ENCODE data around the gene FBP1. TPM values are rescaled to one million over a fixed set of nuclear protein-coding genes. Genes with fewer than 3 reads are reported as not detected.

The FBP1 gene
- polyA plus RNA-seq, 4 donors, result 3.8 to 57.4 (median 46.0) TPM

DNA sequence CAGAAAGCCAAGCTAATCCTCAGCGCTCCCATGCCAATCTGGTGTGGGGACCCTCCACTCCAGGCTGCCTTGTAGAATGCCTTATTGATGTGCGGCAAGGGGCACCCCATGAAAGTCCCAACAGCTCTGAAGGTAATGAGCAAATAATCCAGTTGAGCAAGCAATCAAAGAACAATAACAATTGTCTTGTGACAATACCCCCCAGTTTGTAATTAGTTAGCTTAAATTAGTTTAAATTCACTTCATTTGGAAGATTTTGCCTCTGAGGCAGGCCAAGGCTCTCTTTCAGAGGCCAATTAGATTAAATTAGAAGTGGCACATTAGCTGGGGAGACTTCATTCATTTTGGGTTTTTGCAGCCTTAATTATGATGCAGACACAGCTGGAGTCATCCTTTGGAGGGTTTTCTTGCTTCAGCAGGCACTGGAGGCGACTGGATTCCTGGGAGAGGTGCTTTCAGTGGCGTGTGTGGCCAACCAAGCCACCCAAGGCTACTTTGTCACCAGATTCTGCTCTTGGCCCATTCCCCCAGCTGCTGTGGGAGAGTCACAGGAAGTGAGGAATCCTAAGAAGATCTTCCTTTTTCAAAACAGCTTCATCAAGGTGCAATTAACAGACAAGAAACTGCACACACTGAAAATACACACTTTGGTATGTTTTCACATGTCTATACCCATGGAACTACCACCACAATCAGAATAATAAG is 17.9 kb upstream of the FBP1 start:
- no peak for DNase-seq (ENCODE audit: low read depth in 4 of 4, low spot score in 3 of 4)

DNA sequence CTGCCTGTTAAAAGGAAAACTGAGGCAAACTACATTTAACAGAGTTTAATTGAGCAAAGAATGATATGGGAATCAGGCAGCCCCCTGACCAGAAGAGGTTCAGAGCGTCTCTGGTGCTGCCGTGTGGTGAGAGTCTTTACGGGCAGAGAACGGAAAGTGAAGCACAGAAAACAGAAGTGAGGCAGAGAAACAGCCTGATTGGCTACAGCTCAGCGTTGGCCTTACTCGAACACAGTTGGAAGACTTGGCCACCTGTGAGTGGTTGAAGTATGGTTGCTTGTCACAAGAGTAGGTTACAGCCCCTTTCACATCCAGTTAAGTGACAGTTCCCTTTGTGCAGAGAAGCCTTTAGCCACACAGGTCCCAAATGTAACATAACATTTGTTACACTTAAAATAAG is 16.9 kb upstream of the FBP1 start:
- no peak for DNase-seq (ENCODE audit: low read depth in 4 of 4, low spot score in 3 of 4)

DNA sequence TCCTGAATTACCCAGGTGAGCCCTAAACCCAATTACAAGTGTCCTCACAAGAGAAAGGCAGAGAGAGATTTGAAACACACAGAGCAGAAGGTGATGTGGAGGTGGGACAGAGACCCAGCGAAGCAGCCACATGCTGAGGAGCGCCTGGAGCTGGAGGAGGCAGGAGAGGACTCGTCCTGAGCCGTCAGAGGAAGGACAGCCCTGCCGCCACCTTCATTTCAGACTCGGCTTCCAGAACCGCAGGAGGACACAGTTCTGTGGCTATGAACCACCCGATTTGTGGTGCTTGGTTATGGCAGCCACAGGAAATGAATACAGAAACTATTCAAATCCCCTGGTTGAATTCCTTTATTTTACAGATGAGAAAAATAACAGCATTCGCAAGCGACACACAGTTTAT is 16.4 kb upstream of the FBP1 start:
- DNase-seq (ENCODE audit: low read depth in 4 of 4, low spot score in 3 of 4), result no peak

DNA sequence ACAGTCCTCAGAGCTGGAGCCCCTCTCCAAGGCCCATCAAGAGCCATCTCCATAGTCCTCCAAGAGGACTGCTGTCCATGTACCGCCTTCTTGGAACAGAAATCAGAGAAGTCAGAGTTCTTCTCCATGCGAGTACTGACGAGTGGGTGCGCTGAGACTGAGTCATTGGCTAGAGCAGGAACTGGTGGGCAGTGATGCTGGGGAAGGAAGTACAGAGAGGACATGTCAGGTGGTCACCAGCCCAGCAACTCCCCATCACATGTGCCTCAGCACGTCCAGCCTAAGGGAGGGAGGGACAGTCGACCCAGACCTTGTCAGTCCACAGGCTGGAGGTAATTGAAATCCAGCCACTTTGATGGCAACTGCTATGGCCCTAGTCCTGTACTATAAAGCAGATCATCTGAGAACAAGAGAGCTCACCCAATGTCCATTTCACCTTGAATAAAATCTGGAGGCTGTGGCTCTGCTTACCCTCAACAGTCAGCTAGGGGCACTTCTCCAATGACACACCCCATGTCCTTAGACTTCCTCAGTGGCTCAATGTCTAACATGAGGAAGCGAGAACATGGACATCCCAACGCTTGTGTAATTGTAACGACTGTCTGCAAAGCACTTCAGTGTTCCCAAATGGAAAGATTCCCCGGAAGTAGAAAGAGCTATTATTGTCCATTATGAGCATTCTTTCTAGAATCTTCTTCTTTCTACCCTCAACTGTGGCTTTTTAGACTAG is 15.0 kb upstream of the FBP1 start:
- no peak for DNase-seq (ENCODE audit: low read depth in 4 of 4, low spot score in 3 of 4)

GRCh38 chr9:94650949-94651348 is 11.6 kb upstream of the FBP1 start:
- no peak for DNase-seq (ENCODE audit: low read depth in 4 of 4, low spot score in 3 of 4)

DNA sequence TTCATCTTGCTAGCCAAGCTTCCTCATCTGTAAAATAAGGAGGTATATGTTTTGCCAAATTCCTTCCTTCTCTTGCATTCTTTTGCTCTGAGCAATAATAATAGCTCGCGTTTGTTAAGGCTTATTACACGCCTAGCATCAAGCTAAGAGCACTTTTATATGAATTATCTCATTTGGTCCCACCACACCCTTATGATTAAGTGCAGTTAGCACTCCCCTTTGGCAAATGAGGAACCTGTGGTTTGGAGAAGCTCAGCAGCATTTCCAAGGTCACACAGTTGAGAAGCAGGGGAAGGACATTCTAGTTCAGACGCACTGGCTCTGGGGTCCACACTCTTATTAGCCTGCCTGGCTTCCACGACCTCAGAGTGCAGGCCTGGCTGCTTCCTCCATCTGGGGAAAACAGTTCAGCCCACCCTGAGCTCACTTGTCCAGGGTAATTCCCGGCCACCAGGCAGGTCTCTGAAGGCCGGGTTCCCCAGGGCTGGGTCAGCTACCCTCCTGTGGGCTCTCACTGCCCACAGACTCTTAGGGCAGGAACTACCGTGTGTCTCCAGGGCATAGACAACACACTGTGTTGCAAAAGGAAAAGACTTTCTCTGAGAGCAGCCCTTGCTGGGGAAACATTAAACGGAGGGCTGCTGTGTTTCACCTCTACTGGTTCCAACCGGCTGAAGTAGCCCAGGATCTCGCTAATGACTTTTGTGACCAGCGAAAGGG is 9.9 kb upstream of the FBP1 start:
- DNase-seq (ENCODE audit: low read depth in 4 of 4, low spot score in 3 of 4), result no peak

- no peak for DNase-seq (ENCODE audit: low read depth in 4 of 4, low spot score in 3 of 4)
Observed at GRCh38 chr9:94648185-94648584, 8.9 kb upstream of the FBP1 start.

GRCh38 chr9:94645901-94646300 is 6.6 kb upstream of the FBP1 start:
- no peak for DNase-seq (ENCODE audit: low read depth in 4 of 4, low spot score in 3 of 4)

DNA sequence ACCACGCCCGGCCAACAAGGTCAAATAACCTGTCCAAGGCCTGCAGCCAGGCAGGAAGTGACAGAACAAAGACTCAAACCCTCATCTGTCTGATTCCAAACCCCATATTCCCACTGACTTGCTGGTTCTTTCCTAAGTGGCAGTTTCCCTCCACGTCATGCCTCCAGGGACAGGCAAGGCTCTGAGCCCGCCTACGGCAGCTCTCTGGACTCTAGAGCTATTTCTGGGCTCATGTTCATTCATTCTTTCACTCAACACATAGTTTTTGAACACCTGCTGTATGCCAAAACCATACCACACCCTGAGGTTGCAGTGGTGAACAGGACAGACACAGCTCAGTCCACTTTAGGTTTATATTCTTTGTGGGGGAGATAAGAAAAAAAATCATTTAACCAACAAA is 5.2 kb upstream of the FBP1 start:
- DNase-seq (ENCODE audit: low read depth in 4 of 4, low spot score in 3 of 4), result no peak

DNA sequence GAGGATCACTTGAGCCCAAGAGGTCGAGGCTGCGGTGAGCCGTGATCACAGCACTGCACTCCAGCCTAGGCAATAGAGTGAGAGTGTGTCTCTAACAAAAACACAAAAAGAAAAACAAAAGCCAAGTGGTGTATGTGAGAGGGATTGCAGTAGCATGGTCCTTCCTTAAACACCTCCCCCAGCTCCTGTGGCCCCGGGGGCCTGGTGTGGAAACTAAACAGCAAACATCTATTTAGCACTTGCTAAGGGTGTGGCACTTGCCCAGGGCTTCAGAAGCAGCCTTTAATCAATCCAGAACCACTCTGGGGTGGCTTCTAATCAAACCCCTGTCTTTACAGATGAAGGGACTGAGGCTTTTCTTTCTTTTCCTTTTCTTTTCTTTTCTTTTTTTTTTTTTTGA is 4.4 kb upstream of the FBP1 start:
- no peak for DNase-seq (ENCODE audit: low read depth in 4 of 4, low spot score in 3 of 4)

GRCh38 chr9:94643176-94643575 is 3.9 kb upstream of the FBP1 start:
- no peak for DNase-seq (ENCODE audit: low read depth in 4 of 4, low spot score in 3 of 4)

DNA sequence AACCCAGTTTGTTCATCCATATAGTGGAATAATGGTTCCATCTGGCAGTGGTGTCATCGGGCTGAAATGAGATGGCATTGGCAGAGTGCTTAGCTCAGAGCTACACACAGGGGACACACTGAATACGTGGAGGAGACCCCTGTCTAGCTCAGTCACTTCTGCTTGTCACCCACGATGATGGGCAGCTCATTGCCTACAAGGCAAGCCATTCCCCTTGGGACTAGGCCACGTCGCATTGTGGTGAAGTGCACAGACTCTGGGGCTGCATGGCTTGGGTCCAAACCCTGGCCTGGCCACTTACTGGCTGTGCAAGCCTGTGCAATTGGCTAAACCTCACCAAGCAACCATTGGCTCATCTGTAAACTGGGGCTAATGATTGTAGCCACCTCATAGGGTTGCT is 3.2 kb upstream of the FBP1 start:
- DNase-seq (ENCODE audit: low read depth in 4 of 4, low spot score in 3 of 4), result no peak

DNA sequence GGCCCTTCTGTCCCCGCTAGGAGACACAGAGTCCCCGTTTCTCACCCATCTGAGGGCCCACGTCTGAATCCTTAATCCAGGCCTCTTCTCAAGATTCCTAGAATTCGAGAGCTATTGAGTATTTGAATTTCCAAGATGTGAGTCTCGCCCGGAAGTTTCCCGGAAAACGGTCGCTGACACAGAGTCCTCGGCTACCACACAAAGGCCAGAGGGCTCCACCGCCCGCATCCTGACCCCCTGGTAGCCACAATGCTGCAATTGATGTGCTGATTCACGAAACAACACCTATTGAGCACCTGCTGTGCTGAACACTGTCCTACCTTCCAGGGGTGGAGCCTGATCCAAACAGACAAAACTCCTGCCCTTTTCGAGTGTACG is 670 bp upstream of the FBP1 start:
- no peak for DNase-seq (ENCODE audit: low read depth in 4 of 4, low spot score in 3 of 4)

DNA sequence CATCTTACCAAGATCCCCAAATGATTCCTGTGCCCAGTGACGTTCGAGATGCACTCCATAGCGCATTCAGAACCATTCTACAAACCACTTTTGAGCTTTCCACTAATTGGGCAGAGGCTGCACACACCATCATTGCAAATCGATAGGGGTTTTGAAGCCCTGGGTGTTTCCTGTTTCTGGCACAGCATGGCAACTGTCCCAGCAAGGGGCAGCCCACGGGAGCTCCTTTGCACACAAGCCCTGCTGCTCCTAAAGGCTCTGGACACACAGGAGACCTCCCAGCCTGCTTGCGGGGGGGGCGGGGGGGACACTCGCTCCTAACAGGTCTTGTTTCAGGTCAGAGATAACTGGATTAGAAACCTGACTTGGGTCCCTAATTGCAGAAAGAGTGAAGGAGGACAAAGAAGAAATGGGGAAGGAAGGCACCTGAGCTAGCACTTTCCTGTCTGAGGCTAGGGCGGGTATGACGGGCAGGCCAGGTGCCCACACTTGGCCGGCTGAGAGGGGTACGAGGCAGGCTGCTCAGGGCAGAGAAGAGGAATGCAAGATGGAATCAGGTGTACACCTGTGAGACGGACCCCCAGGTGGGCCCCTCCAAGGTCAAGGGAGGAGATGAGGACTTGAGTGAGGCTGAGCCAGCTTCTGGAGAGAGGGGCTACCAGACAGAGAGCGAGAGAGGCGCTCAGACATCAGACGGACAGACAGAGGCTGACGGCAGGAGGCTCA is 820 bp downstream of the FBP1 start:
- DNase-seq (ENCODE audit: low read depth in 4 of 4, low spot score in 3 of 4), result no peak

- DNase-seq (ENCODE audit: low read depth in 4 of 4, low spot score in 3 of 4), result no peak
Observed at GRCh38 chr9:94632737-94633136, 6.6 kb downstream of the FBP1 start.

DNA sequence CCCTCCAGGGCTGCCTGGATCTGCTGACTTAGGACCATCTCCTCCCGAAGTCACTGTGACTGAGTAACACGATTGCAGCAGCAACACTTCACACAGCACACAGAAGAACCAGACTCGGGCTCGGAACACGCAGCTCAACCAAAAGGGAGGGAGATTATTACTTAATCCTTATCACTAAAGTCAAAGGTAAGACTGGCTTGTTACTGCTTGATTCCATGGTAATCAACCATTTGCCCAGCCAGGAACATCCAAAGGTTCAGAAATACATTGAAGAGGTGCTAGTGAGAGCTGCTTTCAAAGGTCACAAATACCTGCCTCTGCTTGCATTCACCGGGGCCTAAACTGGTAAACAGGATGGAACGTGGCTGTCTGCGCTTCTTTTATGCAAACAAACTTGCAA is 7.7 kb downstream of the FBP1 start:
- DNase-seq (ENCODE audit: low read depth in 4 of 4, low spot score in 3 of 4), result no peak

DNA sequence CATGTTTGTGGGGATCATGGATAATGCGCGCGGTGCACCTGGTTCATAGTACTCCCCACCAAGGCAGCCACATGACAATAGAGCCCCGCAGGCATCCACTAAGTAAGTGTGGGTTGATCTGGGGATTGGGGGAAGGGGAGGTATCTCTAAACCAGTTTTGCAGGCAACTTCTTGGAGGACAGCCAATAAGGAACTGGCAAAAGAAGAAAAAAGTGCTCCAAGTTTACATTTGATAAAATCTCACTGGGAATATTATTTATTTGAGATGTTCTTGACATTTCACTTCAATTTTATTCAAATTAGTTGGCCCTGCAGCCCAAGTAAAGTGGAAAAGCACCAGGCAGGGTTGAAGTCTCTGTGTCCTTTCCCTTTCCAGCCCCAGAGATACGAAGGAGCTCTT is 8.5 kb downstream of the FBP1 start:
- DNase-seq (ENCODE audit: low read depth in 4 of 4, low spot score in 3 of 4), result no peak

DNA sequence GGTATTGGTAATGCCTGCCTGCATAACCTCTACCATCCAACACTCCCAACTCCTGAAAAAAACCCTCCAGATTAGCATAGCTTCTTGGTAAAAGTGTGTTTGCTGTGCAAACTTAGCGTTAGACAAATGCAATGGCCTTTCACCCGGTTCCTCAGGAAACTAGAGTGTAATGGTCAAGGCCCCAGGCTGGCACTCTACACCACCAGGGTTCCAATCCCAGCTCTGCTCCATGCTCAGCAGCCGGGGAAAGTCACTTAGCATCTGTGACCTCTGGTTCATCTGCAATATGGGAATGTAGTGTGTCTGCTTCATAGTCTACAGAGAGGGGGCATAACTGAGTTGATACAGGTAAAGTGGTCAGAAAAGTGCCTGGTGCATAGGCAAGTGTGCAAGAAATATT is 9.0 kb downstream of the FBP1 start:
- DNase-seq (ENCODE audit: low read depth in 4 of 4, low spot score in 3 of 4), result no peak

DNA sequence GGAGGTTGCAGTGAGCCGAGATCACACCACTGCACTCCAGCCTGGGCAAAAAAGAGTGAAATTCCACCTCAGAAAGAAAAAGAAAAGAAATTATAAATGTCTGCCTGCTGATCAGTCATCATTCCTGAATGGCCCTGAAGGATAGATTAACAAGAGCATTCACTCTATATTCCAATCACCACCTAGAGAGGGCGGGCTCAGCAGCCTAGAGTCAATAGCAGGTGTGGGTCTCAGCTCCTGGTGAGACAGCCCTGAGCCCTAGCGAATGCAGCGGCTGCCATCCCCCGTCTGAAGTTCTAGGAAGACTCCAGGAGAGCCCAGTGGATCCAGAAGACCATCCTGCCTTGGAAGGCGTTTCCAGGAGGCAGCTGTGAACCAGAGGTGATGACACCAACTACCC is 12.0 kb downstream of the FBP1 start:
- no peak for DNase-seq (ENCODE audit: low read depth in 4 of 4, low spot score in 3 of 4)

DNA sequence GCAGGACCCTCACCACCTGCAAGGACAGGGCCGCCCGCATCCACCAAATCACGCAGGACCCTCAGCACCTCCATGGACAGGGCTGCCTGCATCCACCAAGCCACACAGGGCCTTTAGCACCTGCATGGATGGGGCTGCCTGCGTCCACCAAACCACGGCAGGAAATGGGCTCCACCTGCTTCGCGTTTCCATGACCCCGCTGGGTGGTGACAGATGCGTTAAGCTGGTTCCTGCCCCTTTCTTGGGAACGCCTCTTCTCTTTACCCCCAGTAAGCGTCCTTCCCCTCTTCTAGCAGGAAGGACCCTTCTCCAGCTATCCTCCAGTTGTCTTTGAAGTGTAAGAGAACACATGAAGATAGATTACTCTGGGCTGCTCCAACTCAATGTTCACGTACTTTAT is 13.5 kb downstream of the FBP1 start:
- DNase-seq (ENCODE audit: low read depth in 4 of 4, low spot score in 3 of 4), result no peak

- DNase-seq (ENCODE audit: low read depth in 4 of 4, low spot score in 3 of 4), result no peak
Observed at GRCh38 chr9:94624629-94625028, 14.7 kb downstream of the FBP1 start.

All from left renal pelvis (tissue), 4 donors.